Muscle of leg (tissue), 11 donors: ENCODE results near the gene KRTAP20-1. TPM values are rescaled to one million over a fixed set of nuclear protein-coding genes. Genes with fewer than 3 reads are reported as not detected.

Experiments used
- DNase-seq: peaks from one replicate; pipeline ENCODE4 v3.0.0; 2013
- H3K27ac ChIP-seq: one replicate; pipeline ENCODE4 v1.5.1; 2013; ENCODE audit warnings: mild to moderate bottlenecking, low read length, control low read depth
- H3K27me3 ChIP-seq: one replicate; pipeline ENCODE4 v1.6.1; 2013; ENCODE audit warnings: low read length; ENCODE audit not compliant: control insufficient read depth, insufficient read depth
- H3K36me3 ChIP-seq: one replicate; pipeline ENCODE4 v1.6.1; 2013; ENCODE audit warnings: low read length; ENCODE audit not compliant: control insufficient read depth, insufficient read depth
- H3K4me1 ChIP-seq: one replicate; pipeline ENCODE4 v1.6.1; 2013; ENCODE audit warnings: low read length; ENCODE audit not compliant: control insufficient read depth, insufficient read depth
- H3K4me3 ChIP-seq: one replicate; pipeline ENCODE4 v1.5.1; 2013; ENCODE audit warnings: low read length, control low read depth
- H3K9me3 ChIP-seq: replicated peaks from 2 replicates; pipeline ENCODE4 v1.6.1; 2013; ENCODE audit warnings: low read depth, low read length; ENCODE audit not compliant: control insufficient read depth
- WGBS: methylation state at CpG from one replicate; pipeline ENCODE4 v1.1.5; 2013; ENCODE audit warnings: missing lambda C conversion rate; ENCODE audit not compliant: insufficient coverage; 5-methylcytosine and 5-hydroxymethylcytosine counted together
- polyA plus RNA-seq, 8 donors: library from polyadenylated mRNA; unstranded; fragments of 120-200 nt; gene quantifications; one replicate each; pipeline versions ENCODE4 v1.2.1 to v1.2.3, GENCODE V29; 2013; ENCODE audit warnings: inconsistent platforms in 1 of 8, low replicate concordance in 1 of 8; ENCODE audit not compliant: insufficient read length in 8 of 8, insufficient read depth in 1 of 8
- total RNA-seq: library from RNA; stranded (reverse); fragments of 120-200 nt; gene quantifications from one replicate; pipeline ENCODE4 v1.2.4, GENCODE V29; 2013

Gene KRTAP20-1
- total and polyA plus RNA-seq, 9 donors, result not detected

GRCh38 chr21:30605968-30606367 is 10.3 kb upstream of the KRTAP20-1 start:
- DNase-seq, result no peak
- WGBS, result 94% methylated on average over 2 of the region's 2 CpGs
- Histone ChIP-seq H3K4me1 (no peaks in the 10 kb centered on the region), H3K27ac (no peak overlapping the region), H3K27me3 (no peaks in the 10 kb centered on the region), H3K4me3 (no peak overlapping the region), H3K36me3 (no peaks in the 10 kb centered on the region), H3K9me3 (no peaks in the 10 kb centered on the region)

DNA sequence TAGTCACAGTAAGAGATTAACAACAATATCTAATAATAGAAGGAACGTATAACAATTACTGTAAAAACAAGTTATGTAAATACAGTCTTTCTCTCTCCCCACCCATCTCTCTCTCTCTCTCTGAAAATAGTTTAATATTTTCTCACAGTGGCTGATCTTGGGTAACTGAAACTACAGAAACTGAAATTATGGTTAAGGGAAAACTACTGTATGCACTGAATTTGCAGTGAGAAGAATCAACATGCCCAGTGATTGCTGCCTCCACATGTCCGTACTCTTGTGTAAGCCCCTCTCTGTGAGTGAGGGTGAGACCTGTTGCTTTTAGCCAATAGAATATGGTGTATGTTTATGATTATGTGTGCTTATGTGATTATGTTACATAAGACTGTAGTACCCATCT is 4.1 kb upstream of the KRTAP20-1 start:
- no peaks in the 10 kb centered on the region for H3K36me3 ChIP-seq
- no peaks in the 10 kb centered on the region for H3K4me1 ChIP-seq
- H3K27ac ChIP-seq, result no peak overlapping the region
- DNase-seq, result no peak
- whole genome bisulfite sequencing, result 63% methylated on average over 1 of the region's 2 CpGs
- no peaks in the 10 kb centered on the region for H3K27me3 ChIP-seq
- H3K4me3 ChIP-seq, result no peak overlapping the region
- no peaks in the 10 kb centered on the region for H3K9me3 ChIP-seq

DNA sequence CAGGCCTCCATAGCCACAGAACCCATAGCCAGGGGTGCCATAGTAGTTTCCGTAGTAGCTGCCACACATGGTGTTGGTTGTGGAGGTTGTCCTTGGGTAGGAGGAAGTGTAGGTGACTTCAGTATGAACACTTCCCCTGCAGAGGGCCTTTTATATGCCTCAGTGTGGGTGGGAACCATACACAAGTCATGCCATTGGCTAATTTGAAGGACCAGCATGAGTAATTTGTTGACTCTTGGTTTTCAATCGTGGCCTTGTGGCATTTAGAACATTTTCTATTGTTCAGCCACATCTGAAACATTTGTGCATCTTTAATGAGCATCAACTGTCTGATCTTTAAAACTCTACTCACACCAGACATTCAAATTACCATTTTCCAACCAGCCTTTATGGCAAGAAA is 2.4 kb upstream of the KRTAP20-1 start, which contains the start of gene KRTAP6-1:
TSS of gene KRTAP6-1 (minus strand) at position 95 of the 400 bp plus-strand sequence. CDS start at position 69, 26 bp downstream.
- Histone ChIP-seq H3K4me3 (no peak within 1 kb of the TSS), H3K27ac (no peak within 1 kb of the TSS), H3K36me3 (no peaks in the 10 kb centered on the region), H3K4me1 (no peaks in the 10 kb centered on the region), H3K27me3 (no peaks in the 10 kb centered on the region), H3K9me3 (no peaks in the 10 kb centered on the region)
- 60% methylated on average over 1 of the region's 2 CpGs for WGBS
- DNase-seq, result no peak

- Histone ChIP-seq H3K36me3 (no peaks in the 10 kb centered on the region), H3K4me3 (no peak overlapping the region), H3K27me3 (no peaks in the 10 kb centered on the region), H3K9me3 (no peaks in the 10 kb centered on the region), H3K4me1 (no peaks in the 10 kb centered on the region), H3K27ac (no peak overlapping the region)
- no peak for DNase-seq
Observed at GRCh38 chr21:30615199-30615598, 1.0 kb upstream of the KRTAP20-1 start.

DNA sequence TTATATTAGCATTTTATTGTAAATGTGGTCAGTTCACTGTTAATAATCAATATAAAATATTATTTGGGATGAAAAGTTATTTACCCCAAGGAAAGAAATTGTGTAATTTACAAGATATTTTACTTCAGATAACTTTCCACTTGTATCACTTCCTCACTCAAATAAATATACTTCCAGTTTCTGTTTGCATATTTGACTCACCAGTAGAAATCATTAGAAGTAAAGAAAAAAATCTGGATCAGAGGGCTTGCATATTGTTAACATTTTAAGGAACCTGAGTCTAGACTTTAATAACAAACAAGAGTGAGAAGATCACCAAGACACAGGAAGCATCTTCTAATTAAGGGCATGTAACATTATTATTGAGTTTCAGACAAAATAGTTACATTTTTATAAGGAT is 3.9 kb downstream of the KRTAP20-1 start:
- H3K27ac ChIP-seq, result no peak overlapping the region
- peaks cover 9% of the 10 kb centered on the region for H3K9me3 ChIP-seq
- H3K4me1 ChIP-seq, result no peaks in the 10 kb centered on the region
- no peaks in the 10 kb centered on the region for H3K36me3 ChIP-seq
- DNase-seq, result no peak
- no peaks in the 10 kb centered on the region for H3K27me3 ChIP-seq
- no peak overlapping the region for H3K4me3 ChIP-seq

DNA sequence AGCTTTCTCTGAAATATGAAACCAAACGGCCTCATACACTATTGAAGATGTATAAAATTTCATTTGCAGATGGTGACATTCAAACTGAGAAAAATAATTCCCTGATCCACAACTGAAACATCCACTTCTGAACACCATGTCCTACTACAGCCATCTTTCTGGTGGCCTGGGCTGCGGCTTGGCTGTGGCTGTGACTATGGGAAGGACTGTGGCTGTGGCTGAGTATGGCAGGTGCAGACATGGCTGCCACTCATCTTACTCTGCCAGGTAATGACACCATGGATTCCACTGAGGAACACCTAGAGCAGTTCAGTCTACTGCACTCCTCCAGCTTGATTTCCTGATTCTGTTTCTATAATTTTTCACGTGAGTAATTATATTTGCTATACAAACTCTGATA is 4.3 kb downstream of the KRTAP20-1 start, which contains the start of gene KRTAP20-4:
TSS of gene KRTAP20-4 (plus strand) at position 106 of the 400 bp plus-strand sequence.
- no peaks in the 10 kb centered on the region for H3K4me1 ChIP-seq
- H3K27me3 ChIP-seq, result no peaks in the 10 kb centered on the region
- H3K27ac ChIP-seq, result no peak within 1 kb of the TSS
- no peak within 1 kb of the TSS for H3K4me3 ChIP-seq
- DNase-seq, result no peak
- WGBS, result no CpG with 5 or more reads among the region's 3 CpGs
- H3K36me3 ChIP-seq, result no peaks in the 10 kb centered on the region
- H3K9me3 ChIP-seq, result peaks cover 13% of the 10 kb centered on the region

GRCh38 chr21:30623362-30623761 is 7.1 kb downstream of the KRTAP20-1 start:
- peaks cover 14% of the 10 kb centered on the region for H3K9me3 ChIP-seq
- H3K4me3 ChIP-seq, result no peak overlapping the region
- no peaks in the 10 kb centered on the region for H3K27me3 ChIP-seq
- no CpG with 5 or more reads among the region's 3 CpGs for WGBS
- no peak for DNase-seq
- H3K36me3 ChIP-seq, result no peaks in the 10 kb centered on the region
- no peaks in the 10 kb centered on the region for H3K4me1 ChIP-seq
- no peak overlapping the region for H3K27ac ChIP-seq

DNA sequence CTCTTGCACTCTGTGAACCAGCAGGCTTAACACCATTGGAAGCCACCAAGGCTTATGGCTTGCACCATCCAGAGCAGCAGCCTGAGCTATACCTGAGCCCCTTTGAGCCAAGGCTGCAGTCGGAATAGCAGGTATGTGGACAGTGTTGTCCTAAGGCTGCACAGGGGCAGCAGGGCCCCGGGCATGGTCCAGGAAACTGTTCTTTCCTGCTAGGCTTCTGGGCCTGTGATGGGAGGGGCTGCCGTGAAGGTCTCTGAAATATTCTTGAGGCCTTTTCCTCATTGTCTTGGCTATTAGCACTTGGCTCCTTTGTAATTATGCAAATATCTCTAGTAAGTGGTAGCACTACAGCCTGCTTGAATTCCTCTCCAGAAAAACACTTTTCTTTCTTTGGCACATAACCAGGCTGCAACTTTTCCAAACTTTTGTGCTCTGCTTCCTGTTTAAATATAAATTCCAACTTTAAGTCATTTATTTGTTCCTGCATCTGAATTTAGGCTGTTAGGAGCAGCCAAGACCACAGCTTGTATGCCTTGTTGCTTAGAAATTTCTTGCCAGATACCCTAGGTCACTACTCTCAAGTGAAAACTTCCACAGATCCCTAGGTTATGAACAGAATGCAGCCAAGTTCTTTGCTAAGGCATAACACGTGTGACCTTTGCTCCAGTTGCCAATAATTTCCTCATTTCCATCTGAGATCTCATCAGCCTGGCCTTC is 9.4 kb downstream of the KRTAP20-1 start:
- H3K27me3 ChIP-seq, result no peaks in the 10 kb centered on the region
- H3K4me1 ChIP-seq, result no peaks in the 10 kb centered on the region
- H3K9me3 ChIP-seq, result peaks cover 15% of the 10 kb centered on the region
- no peak overlapping the region for H3K27ac ChIP-seq
- DNase-seq, result peak; percentile 60
- no peak overlapping the region for H3K4me3 ChIP-seq
- 64% methylated on average over 3 of the region's 4 CpGs for WGBS
- no peaks in the 10 kb centered on the region for H3K36me3 ChIP-seq

GRCh38 chr21:30628109-30628508 is 11.9 kb downstream of the KRTAP20-1 start:
- H3K4me3 ChIP-seq, result no peak overlapping the region
- DNase-seq, result no peak
- WGBS, result no CpG with 5 or more reads among the region's 4 CpGs
- no peaks in the 10 kb centered on the region for H3K36me3 ChIP-seq
- H3K4me1 ChIP-seq, result no peaks in the 10 kb centered on the region
- H3K27ac ChIP-seq, result no peak overlapping the region
- H3K27me3 ChIP-seq, result no peaks in the 10 kb centered on the region
- H3K9me3 ChIP-seq, result peaks cover 15% of the 10 kb centered on the region

DNA sequence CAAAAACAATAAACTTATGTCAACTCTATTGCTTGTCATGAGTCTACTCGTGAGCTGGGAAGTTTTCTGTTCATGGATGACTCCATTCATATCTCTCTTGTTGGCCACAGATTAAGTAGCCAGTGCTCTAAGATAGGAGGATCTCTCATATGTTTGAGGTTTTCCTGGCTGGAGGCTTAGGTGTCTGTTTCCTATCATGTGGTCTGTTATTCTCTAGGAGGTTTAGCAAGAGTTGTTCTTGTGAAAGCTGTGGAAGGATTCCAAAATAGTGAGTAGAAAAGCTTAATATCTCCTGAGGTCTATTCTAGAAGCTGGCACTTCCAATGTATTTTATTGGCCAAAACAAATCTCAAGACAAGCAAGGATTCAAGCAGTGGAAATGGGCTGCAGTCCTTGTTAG is 13.0 kb downstream of the KRTAP20-1 start:
- Histone ChIP-seq H3K4me3 (no peak overlapping the region), H3K27ac (no peak overlapping the region), H3K27me3 (no peaks in the 10 kb centered on the region), H3K36me3 (no peaks in the 10 kb centered on the region), H3K4me1 (no peaks in the 10 kb centered on the region), H3K9me3 (peaks cover 15% of the 10 kb centered on the region)
- WGBS, result no CpG with 5 or more reads among the region's 1 CpG
- DNase-seq, result peak; percentile 18

- Histone ChIP-seq H3K27me3 (no peaks in the 10 kb centered on the region), H3K27ac (no peak within 1 kb of the TSS), H3K4me3 (no peak within 1 kb of the TSS), H3K36me3 (no peaks in the 10 kb centered on the region), H3K4me1 (no peaks in the 10 kb centered on the region), H3K9me3 (peaks cover 2% of the 10 kb centered on the region)
- DNase-seq, result no peak
- WGBS, result no CpG with 5 or more reads among the region's 1 CpG
Observed at GRCh38 chr21:30634906-30635305, 18.7 kb downstream of the KRTAP20-1 start, which contains the start of gene KRTAP20-2. Gene KRTAP20-2 (plus strand): TSS chr21:30635206. CDS start chr21:30635264, 58 bp downstream.
